ENCODE measurements around the gene OR52E1. TPM values are rescaled to one million over a fixed set of nuclear protein-coding genes. Genes with fewer than 3 reads are reported as not detected.

OR52E1 gene
- total and polyA plus RNA-seq, 2 of the 8 experiments (the other 6 are each of a cell fraction or from before 2014, with no cell fraction given), result not detected

- no peak for TF ChIP-seq CBX5 (IDR thresholded peaks at IDR 0.05; ENCODE audit: low read depth, low read length)
- 0 out of 2 replicates have a peak, but pooled peaks have one; percentile 30 for TF ChIP-seq MAFK (IDR thresholded peaks at IDR 0.05; ENCODE audit: low read depth, low read length)
- TF ChIP-seq EZH2 (IDR thresholded peaks at IDR 0.05; ENCODE audit: low read depth, low read length, severe bottlenecking), result no peak
- no peak for TF ChIP-seq RBBP5 (IDR thresholded peaks at IDR 0.05; ENCODE audit: borderline replicate concordance, low read depth, low read length)
- no peak for TF ChIP-seq SIRT6 (IDR thresholded peaks at IDR 0.05; ENCODE audit: low read length)
- no peak for TF ChIP-seq TCF12 (IDR thresholded peaks at IDR 0.05; ENCODE audit: low read depth, low read length)
- Histone ChIP-seq H3K23ac (ENCODE audit: insufficient read length) (no peak overlapping the region), H3K4me3 (ENCODE audit: extremely low read depth in 1 of 4, insufficient read depth in 2 of 4, low read depth in 3 of 4, low read length in 4 of 4) (no peak overlapping the region), H4K91ac (replicated peaks; ENCODE audit: insufficient read length, low read length) (no peak overlapping the region), H3K27me3 (replicated peaks in 1 of 4; ENCODE audit: control insufficient read depth in 3 of 4, extremely low read depth in 1 of 4, insufficient read depth in 3 of 4, low read length in 3 of 4) (no peaks in the 10 kb centered on the region), H2BK15ac (ENCODE audit: low read length) (no peak overlapping the region), H2BK5ac (ENCODE audit: low read depth, low read length) (no peak overlapping the region), H3K9ac (replicated peaks in 1 of 4; ENCODE audit: extremely low read depth in 1 of 4, low read depth in 3 of 4, low read length in 3 of 4) (no peak overlapping the region), H3K27ac (ENCODE audit: low read depth, low read length) (no peak overlapping the region), H2BK12ac (ENCODE audit: low read depth, low read length) (no peak overlapping the region), H3K79me1 (ENCODE audit: low read depth, low read length) (no peaks in the 10 kb centered on the region), H3K4me2 (ENCODE audit: insufficient read depth in 1 of 2, low read depth in 2 of 2, low read length in 2 of 2) (no peak overlapping the region), H3K18ac (ENCODE audit: extremely low read depth, low read length) (no peak overlapping the region), H3K4ac (replicated peaks; ENCODE audit: insufficient read length, low read depth, low read length) (no peak overlapping the region), H3K23me2 (ENCODE audit: low read depth, low read length) (peaks cover 1% of the 10 kb centered on the region; the same call in 1 of the 2 replicates), H2BK120ac (replicated peaks; ENCODE audit: low read depth, low read length) (no peak overlapping the region), H2AFZ (ENCODE audit: low read length) (peak overlapping the region; percentile 11; the same call in 1 of the 2 replicates), H3K4me1 (replicated peaks in 1 of 4; ENCODE audit: control insufficient read depth in 3 of 4, insufficient read depth in 4 of 4, low read length in 3 of 4) (no peaks in the 10 kb centered on the region), H4K8ac (ENCODE audit: extremely low read depth, insufficient read depth, low read length) (no peak overlapping the region), H4K5ac (ENCODE audit: insufficient read length, low read depth, low read length) (no peak overlapping the region), H4K20me1 (replicated peaks in 1 of 2; ENCODE audit: control insufficient read depth in 1 of 2, insufficient read depth in 2 of 2, low read length in 2 of 2) (no peaks in the 10 kb centered on the region), H3K79me2 (ENCODE audit: control insufficient read depth in 1 of 2, insufficient read depth in 2 of 2, low read length in 2 of 2) (no peaks in the 10 kb centered on the region), H3K36me3 (ENCODE audit: control insufficient read depth in 2 of 4, insufficient read depth in 4 of 4, low read length in 3 of 4) (no peaks in the 10 kb centered on the region), H3K9me3 (ENCODE audit: insufficient read depth in 2 of 2, low read depth in 1 of 2, low read length in 1 of 2) (no peaks in the 10 kb centered on the region), H3K56ac (replicated peaks; ENCODE audit: insufficient read length, low read depth, low read length) (no peak overlapping the region), H2BK20ac (ENCODE audit: low read length) (no peak overlapping the region), H3K14ac (ENCODE audit: insufficient read length) (no peak overlapping the region), H2AK5ac (ENCODE audit: low read depth, low read length) (no peak overlapping the region)
- DNase-seq (ENCODE audit: low read depth in 1 of 2, low spot score in 2 of 2) (no peak), FAIRE-seq (no peak)
- WGBS, 2 experiments (ENCODE audit: extremely low coverage in 1 of 2, insufficient coverage in 1 of 2, insufficient read length in 1 of 2, insufficient replicate concordance in 2 of 2, low coverage in 1 of 2, low lambda C conversion rate in 2 of 2, missing lambda C conversion rate in 1 of 2), result 62% methylated on average over 2 of the region's 2 CpGs; no CpG with 5 or more reads in 1 of the 2 experiments
- ChIA-PET CTCF (ENCODE audit: partially characterized antibody) (no interaction called here), POLR2A (ENCODE audit: partially characterized antibody) (no interaction called here)
Observed at GRCh38 chr11:5037926-5038325, 31.4 kb upstream of the OR52E1 start.
